ENCODE measurements around the gene FZD10. TPM values are rescaled to one million over a fixed set of nuclear protein-coding genes. Genes with fewer than 3 reads are reported as not detected.

Gene FZD10
- total RNA-seq, 2 donors from 2014 or later = 0.14 to 0.40 TPM

- DNase-seq (no peak), ATAC-seq (no peak)
- intact Hi-C loops (cut with DNase I, micrococcal nuclease) = no loop called here
Observed at GRCh38 chr12:130146176-130146931, 15.9 kb upstream of the FZD10 start.

- ATAC-seq = no peak
- DNase-seq = no peak
- intact Hi-C loops (cut with DNase I, micrococcal nuclease) = no loop called here
Observed at GRCh38 chr12:130147875-130148596, 14.2 kb upstream of the FZD10 start.

GRCh38 chr12:130151846-130152245 lies 10.4 kb upstream of the FZD10 start:
- ATAC-seq = no peak
- intact Hi-C loops (cut with DNase I, micrococcal nuclease) = no loop called here

GRCh38 chr12:130152386-130152785 lies 9.9 kb upstream of the FZD10 start:
- intact Hi-C loops (cut with DNase I, micrococcal nuclease) = no loop called here
- no peak for ATAC-seq
- DNase-seq = no peak

More at GRCh38 chr12:130151846-130152245, 10.4 kb upstream of the FZD10 start:
- DNase-seq = no peak

GRCh38 chr12:130153803-130154202 lies 8.5 kb upstream of the FZD10 start:
- ATAC-seq (no peak), DNase-seq (no peak)
- intact Hi-C loops (cut with DNase I, micrococcal nuclease) = no loop called here

- ATAC-seq (no peak), DNase-seq (no peak)
- intact Hi-C loops (cut with DNase I, micrococcal nuclease) = no loop called here
Observed at GRCh38 chr12:130154276-130155070, 7.8 kb upstream of the FZD10 start.

- ATAC-seq = no peak
- no peak for DNase-seq
- intact Hi-C loops (cut with DNase I, micrococcal nuclease) = no loop called here
Observed at GRCh38 chr12:130155416-130156073, 6.7 kb upstream of the FZD10 start.

- ATAC-seq (no peak), DNase-seq (no peak)
- intact Hi-C loops (cut with DNase I, micrococcal nuclease) = no loop called here
Observed at GRCh38 chr12:130156652-130157275, 5.5 kb upstream of the FZD10 start.

GRCh38 chr12:130157998-130158753 lies 4.1 kb upstream of the FZD10 start:
- DNase-seq = no peak
- intact Hi-C loops (cut with DNase I, micrococcal nuclease) = no loop called here
- ATAC-seq = no peak

GRCh38 chr12:130158754-130159059 lies 3.6 kb upstream of the FZD10 start:
- DNase-seq = no peak
- ATAC-seq = no peak
- intact Hi-C loops (cut with DNase I, micrococcal nuclease) = no loop called here

GRCh38 chr12:130160306-130160705 lies 2.0 kb upstream of the FZD10 start:
- ATAC-seq (no peak), DNase-seq (no peak)
- intact Hi-C loops (cut with DNase I, micrococcal nuclease) = no loop called here

- DNase-seq (no peak), ATAC-seq (no peak)
- intact Hi-C loops (cut with DNase I, micrococcal nuclease) = no loop called here
Observed at GRCh38 chr12:130160711-130161231, 1.5 kb upstream of the FZD10 start.

- ATAC-seq (no peak), DNase-seq (peak; percentile 3 to 32)
- intact Hi-C loops (cut with DNase I, micrococcal nuclease) = no loop called here
Observed at GRCh38 chr12:130161261-130162243, 712 bp upstream of the FZD10 start.

GRCh38 chr12:130162745-130163460 lies 639 bp downstream of the FZD10 start:
- intact Hi-C loops (cut with DNase I, micrococcal nuclease) = no loop called here
- DNase-seq = no peak

GRCh38 chr12:130163461-130164215 lies 1.4 kb downstream of the FZD10 start:
- ATAC-seq (no peak), DNase-seq (no peak)
- intact Hi-C loops (cut with DNase I, micrococcal nuclease) = no loop called here

More at GRCh38 chr12:130162745-130163460, 639 bp downstream of the FZD10 start:
- ATAC-seq = no peak

- ATAC-seq (no peak), DNase-seq (no peak)
- intact Hi-C loops (cut with DNase I, micrococcal nuclease) = no loop called here
Observed at GRCh38 chr12:130164216-130164542, 1.9 kb downstream of the FZD10 start.
